UCSD-AML1 (cell line): ENCODE data around the gene LSM14B.

ENCODE experiments used
- DNase-seq: peaks from one replicate; lab custom pipeline; 2025; ENCODE audit not compliant: unreplicated experiment; lab: John Stamatoyannopoulos, UW

LSM14B gene

DNA sequence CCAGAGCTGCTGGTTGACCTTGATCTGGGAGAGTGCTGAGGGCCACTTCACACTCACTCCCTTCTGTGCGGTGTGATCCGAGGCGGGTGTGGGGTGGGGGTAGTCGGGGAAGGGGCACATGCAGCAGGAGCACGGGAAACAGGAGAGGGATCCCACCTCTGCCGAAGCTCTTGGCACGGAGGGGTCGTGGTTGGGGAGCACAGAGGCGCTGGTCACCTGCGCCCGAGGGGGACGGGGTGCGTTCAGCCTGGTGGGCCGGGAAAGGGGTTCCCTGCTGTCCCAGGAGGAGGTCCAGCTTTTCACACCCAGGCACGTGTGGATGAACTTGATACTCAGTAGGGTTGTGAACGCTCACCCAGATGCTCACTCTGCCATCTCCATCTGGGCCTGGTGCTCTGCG lies 38.6 kb downstream of the LSM14B start:
- no peak for DNase-seq

DNA sequence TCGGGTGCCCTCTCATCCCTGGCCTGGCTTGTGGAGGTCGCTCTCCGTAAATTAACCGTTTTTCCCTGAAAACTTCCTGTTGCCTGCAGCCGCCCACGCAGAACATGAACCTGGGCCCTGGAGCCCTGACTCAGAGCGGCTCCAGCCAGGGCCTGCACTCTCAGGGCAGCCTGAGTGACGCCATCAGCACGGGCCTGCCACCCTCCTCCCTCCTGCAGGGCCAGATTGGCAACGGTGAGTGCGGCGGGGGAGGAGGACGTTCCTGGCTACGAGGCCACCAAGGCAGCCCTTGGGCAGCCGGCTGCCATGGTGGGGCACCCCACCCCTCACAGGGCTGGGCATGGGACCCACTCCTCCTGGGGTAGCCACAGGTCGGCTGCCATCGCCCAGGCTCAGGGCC lies 39.1 kb downstream of the LSM14B start:
- DNase-seq, result no peak

DNA sequence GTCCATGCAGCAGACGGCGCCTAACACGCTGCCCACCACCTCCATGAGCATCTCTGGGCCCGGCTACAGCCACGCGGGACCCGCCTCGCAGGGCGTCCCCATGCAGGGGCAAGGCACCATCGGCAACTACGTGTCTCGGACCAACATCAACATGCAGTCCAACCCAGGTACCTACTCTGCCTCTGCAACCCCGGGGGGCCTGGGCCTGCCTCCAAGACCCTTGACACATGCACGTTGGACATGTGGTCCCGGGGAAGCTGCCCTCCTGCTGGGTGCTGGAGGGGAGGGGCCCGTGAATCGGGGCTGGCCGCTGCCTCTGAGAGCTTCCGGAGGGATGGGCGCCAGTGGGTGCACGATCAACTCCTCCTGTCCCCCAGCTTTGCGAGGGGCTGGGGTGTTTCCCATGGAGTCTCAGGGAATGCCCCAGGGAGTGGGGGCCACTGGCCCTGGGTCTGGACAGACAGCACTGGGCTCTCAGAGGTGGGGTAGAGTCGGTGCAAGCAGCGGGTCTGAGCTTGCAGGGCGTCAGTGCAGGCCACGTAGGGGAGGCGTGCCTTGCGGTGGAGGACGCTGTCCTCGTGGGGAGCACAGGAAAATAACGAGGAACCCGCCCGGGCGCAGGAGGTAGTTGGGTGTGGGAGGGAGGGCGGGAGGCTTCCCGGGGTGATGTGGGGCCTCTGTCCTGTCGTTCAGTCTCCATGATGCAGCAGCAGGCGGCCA lies 40.6 kb downstream of the LSM14B start:
- no peak for DNase-seq

DNA sequence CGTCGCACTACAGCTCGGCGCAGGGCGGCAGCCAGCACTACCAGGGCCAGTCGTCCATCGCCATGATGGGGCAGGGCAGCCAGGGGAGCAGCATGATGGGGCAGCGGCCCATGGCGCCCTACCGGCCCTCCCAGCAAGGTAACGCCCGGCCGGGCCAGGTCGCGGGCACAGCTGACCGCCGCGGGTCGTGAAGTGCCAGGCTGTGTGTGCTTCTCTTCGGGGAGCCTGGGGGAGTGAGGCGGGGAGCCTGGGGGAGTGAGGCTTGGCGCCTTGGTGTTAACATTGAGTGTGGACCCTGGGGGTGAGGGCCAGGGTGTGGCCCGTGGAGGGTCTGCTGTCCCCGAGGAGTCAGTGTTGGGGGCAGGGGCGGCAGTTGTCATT lies 41.2 kb downstream of the LSM14B start:
- no peak for DNase-seq

DNA sequence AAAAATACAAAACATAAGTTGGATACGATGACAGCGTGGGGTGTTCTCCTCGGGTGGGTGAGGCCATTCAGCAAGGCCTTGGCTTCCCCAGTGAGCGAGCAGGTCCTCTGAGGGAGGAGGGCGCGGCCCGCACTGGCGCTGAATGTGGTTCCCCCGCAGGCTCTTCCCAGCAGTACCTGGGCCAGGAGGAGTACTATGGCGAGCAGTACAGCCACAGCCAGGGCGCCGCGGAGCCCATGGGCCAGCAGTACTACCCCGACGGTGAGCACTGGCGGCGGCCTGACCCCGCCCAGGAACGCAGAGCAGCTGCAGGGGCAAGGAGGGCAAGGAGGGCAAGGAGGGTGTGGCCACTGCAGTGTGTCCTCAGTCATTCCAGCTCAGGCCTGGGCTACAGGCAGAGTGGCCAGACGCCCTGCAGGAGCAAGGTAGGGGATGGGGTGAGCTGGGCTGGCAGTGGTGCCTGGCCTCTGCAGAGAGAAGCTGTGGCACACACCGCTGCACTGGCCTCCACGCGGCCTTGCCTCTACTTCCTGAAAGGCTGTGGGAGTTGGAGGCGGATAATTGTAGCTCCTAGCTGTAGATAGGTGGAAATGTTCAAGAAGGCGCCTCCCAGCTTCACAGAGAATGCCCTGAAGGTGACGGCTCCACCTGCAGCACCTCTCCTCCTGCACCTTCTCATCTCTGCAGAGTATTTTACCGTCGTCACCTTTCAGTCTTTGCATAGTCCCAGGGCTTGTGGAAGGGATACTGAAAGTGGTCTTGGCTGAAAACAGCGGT lies 41.9 kb downstream of the LSM14B start:
- no peak for DNase-seq

DNA sequence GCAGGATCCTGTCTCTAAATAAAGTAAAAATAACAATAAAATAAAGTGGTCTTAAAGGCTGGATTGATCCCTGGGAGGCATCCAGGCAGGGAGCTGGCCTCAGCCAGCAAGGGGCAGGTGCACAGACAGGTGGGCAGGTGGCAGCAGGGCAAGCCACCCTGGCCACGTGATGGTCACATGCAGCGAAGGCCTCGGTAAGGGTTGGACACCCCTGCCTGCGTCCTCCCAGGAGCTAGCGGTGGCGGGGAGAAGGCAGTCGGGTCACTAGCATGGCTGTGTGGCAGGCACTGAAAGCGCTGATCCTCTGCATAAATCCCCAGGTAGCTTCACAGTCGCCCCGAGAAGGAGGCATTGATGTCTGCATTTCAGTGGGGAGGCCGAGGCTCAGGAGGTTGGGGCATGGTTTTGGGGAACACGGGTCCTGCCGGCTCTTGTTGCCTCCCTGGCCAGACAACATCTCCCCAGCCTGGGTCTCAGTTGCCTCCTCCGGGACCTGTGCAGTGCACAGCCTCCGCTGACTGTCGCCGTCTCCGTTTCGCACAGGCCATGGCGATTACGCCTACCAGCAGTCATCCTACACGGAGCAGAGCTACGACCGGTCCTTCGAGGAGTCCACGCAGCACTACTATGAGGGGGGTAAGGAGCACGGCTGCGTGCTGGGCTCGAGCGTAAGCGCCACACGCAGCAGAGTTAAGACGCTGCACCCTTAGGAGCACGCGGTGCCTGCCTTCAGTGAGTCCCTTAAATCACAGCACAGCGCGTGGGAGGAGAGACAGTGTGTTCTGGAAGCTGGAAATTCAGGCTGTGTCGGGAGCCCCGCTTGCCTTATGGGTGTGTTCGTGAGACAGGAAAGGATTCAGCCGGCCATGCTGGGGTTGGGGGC lies 42.8 kb downstream of the LSM14B start:
- DNase-seq, result no peak

DNA sequence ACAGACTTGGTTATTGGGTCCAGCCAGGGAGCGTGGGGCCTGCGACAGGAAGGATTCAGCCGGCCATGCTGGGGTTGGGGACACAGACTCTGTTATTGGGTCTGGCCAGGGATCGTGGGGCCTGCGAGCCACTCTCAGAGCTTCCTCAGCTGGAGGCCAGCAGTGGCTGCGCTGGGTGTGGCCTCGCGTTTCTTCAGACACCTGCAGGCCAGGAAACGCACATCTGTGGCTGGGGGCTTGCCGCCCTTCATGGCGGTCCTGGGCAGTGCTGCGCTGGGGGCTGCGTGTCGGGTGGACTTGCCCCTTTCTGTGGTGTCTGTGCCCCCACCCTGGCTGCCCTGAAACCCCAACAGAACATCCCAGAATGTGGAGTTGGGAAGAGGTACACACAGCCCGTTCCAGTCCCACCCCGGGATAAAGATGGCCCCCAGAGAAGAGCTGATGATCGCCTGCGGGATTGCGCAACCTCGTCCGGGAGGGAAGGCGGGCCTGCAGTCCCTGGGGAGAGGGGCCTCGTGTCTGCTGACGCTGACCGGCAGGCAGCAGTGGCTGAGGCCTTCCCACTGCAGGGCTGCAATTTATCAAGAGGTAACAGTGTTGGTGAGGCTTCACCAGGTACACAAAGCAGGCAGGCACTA lies 43.6 kb downstream of the LSM14B start:
- DNase-seq, result no peak

DNA sequence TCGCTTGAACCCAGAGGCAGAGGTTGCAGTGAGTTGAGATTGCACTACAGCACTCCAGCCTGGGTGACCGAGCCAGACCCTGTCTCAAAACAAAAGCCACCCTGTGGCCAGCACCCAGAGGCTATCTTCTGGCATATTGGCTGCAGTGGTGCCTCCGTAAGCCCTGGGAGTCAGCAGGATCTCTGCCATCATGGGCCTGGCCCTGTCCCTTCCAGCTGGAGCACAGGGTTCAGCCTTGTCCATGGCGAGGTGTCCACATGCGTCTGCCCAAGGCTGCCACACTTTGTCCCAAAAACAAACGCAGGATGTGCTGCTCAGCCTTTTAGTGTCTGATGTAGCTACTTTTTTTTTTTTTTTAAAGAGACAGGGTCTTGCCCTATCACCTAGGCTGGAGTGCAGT lies 45.2 kb downstream of the LSM14B start:
- no peak for DNase-seq

DNA sequence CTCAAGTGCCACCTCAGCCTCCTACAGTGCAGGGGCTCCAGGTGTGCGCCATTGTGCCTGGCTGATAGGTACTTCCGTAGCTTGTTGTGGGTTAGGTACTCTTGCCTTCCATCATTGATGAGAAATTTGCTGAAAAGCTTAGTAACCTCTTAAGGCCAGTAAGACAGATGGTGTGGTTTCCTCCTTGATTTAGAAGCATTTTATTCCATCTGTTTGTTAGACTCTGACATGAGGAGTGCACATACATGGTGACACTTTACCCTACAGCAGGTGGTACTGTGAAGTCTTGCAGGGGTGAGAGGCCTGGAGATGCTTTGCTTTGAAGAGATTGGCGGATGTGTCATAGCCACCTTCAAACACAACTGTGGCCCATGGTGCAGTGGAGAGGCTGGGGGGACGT lies 45.8 kb downstream of the LSM14B start:
- no peak for DNase-seq

DNA sequence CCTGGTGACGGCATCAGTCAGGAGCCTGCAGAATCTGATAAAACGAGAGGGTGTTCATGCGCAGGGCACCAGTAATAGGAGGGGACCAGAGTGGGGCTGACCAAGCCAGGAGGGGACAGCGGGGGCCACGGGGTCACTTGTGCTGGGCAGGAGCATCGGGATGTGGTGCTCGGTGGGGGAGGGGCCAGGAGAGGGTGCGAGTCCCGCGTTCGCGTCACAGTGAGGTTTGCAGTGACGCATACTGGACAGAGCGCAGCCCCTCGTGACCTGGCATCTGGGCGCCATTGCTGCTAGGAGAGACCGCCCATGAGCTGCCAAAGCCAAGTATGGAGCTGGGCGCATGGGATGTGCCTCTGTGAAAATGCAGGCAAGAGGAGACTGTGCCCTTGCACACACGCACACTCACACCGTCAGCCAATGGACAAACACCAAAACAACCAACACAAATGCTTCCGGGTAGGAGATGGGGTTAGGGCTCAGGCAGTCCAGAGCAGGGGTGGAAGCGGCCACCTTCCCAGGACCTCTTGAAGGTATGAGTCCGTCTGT lies 46.7 kb downstream of the LSM14B start:
- DNase-seq, result no peak

DNA sequence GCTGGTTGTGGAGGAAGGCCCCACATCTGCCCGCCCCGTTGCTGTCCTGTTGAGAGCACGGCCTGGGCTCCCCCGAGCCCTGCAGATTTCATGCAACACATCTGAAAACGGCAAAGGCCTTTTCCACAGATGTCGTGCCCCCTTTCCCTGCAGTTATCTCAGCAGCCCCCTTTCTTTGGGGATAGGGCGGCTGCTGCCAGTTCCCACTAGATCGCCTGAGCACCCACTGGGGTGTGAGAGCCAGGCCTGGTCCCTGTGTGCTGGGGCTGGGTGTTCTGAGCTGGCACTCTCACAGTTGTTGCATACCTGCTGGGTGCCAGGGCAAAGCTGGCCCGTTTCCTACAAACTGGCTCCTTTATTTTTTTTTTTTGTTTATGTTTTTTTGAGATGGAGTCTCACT lies 48.3 kb downstream of the LSM14B start:
- no peak for DNase-seq

DNA sequence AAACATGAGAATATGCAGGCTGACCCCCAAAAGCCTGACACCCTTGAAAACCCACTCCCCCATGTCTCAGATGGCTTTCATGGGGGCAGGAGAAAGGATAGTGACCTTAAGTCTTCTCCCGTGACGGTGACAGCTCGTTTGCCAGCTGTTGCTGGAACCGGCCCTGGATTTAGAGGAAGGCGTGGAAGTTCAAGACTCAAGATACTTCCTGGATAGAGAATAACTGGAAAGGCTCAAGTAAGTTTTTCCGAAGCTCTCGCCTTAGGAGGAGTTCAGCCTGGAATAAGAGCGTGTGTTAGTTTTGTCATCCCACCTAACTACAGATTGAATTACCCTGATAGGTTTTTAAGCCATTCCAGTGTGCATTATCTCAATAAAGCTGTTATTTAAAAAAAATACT lies 49.0 kb downstream of the LSM14B start:
- no peak for DNase-seq

DNA sequence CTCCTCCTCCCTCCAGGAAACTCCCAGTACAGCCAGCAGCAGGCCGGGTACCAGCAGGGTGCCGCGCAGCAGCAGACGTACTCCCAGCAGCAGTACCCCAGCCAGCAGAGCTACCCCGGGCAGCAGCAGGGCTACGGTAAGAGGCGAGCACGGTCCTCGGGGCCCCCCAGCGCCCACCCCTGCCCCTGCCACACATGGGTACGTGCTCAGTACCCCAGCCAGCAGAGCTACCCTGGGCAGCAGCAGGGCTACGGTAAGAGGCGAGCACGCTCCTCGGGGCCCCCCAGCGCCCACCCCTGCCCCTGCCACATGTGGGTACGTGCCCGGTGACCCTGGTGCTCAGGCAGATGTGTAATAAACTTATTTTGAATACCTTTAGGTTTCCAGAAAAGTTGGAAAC lies 50.4 kb downstream of the LSM14B start:
- DNase-seq, result no peak

DNA sequence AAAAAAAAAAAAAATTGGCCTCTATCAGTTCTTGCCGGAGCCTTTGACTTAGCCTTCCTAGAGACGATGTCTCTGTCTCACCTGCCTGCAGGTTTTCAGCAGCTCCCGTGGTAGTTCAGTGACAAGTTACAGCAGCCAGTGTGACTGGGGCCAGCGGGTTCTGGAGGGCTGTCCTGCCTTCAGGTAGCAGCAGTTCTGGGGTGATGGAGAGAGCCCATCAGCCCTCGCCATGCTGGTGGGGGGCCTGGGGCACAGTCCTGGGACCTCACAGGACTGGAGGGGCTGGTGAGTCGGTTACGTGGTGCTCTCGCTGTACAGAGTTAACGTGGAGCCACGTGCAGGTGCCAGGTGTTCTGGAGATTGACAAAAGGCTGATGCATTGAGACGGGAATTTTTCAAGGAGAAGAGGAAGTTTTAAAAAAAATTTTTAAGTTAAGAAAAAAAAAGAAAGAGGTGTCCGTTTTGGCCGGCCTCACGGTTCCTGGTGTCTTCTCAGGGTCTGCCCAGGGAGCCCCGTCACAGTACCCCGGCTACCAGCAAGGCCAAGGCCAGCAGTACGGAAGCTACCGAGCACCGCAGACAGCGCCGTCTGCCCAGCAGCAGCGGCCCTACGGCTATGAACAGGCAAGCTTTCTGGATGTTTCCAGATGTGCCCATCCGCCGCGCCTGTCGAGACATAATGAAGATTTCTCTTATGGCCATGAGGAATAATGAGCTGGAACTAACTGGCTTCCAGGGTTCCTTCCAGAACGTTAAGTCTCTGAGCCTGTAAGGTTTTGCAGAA lies 51.9 kb downstream of the LSM14B start:
- no peak for DNase-seq

DNA sequence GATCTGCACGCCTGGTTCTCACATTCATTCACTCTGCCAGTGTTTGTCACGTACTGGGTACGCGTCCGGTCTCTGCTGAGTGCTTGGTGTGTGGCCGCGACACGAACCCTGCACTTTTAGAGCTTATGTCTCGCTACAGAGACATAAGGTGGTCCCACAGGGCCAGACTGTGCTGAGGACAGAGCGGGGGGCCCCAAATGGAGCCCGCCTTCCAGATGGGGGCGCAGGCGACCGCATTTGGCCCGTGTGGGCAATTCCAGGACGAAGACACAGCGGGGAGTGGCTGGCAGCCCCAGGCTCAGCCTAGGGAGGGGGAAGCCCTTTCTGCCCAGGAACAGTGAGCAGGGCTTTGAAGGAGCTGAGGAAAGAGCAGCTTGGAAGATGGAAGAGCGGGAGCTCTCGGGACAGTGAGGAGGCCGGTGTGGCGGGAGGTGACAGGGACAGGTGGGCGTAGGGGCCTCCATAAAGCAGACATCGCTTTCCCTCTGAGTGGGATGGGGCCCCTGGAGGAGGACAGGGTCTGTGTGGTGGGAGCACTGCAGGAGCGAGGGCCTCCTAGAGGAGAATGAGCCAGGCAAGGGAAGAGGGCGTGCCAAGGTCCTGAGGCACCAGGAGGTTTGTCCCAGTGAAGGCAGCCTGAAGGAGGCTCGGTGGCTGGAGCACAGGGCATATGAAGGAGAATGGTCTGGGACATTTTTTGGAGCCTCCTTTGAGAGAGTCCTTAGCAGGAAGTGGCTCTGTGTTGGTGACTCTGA lies 52.8 kb downstream of the LSM14B start:
- no peak for DNase-seq

DNA sequence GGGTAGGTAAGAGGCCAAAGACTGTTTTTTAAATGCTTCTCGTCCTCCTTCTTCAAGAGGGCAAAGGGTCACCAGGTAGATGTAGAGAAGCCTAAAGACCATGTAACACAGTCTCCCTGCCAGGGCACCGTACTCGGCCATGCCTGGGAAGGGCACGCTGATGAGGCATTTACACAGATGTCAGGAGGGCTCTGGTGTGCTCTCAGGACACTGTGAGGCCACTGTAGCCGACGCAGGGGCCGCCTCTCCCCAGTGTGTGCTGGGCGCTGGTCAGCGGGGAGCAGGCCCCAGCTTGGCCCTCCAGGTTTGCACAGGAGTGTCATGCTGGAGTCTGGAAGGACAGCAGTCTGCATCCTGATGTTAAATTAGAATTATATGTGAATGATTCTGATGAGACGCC lies 53.4 kb downstream of the LSM14B start:
- DNase-seq, result no peak

DNA sequence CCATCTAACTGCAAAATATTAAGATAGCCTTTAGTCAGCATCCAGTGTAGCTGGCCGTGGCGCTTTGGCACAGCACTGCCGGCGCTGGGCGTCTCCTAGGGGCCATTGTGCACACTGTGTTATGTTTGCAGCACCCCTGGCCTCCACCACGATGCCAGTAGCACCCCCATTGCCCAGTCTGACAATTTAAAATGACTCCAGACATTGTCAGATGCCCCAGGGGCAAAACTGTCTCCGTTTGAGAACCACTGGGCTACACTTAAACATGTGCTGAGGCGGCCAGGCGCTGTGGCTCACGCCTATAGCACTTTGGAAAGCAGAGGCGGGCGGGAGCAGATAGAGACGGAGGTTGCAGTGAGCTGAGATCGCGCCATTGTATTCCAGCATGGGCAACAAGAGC lies 54.6 kb downstream of the LSM14B start:
- no peak for DNase-seq

DNA sequence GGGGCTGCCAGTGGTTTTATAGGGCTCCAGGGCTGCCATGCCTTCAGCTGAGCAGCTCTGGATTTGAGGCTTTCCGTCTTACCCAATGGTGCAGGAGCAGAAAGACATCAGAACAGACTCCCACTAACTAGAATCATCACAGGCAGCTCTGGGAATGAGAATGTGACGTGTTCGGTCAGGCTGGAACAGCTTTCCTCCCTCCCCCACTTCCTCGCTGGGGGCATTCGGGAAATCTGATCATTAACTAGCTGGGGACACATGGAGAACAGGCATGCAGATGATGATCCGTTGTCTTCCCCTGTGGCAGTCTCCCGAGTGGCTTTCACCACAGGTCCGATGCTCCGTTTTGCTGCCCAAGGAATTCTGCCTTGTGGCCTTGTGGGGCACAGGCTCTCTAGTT lies 55.0 kb downstream of the LSM14B start:
- no peak for DNase-seq

DNA sequence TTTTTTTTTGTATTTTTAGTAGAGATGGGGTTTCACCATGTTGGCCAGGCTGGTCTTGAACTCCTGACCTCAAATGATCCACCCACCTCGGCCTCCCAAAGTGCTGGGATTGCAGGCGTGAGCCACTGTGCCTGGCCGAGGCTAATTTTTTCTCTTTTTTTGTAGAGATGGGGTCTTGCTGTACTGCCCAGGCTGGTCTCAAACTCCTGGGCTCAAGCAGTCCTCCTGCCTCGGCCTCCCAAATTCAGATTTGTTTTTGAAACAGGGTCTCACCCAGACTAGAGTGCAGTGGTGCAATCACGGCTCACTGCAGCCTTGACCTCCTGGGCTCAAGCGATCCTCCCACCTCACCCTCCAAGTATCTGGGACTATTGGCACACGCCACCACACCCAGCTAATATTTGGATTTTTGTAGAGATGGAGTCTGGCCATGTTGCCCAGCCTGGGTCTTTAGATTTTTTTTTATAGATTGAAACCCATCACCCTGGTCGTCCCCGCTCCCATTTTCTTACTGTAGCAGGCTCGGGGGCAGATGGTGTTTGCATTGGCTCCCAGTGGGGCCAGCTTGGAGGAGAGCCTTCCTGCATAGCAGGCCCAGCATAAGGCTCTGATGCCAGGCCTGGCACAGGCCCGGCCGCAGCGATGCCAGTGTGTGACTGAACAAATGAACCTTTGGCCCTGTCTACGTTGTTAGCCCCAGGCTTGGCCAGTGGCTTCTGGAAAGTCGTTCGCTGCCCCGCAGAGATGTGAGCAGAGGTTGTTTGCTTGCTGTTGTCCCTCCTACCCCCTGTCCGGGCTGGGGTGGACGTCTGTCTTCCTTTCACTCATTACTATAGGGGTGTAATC lies 56.3 kb downstream of the LSM14B start:
- DNase-seq, result no peak
